HepG2 (cell line): Measurements from ENCODE around the gene MIDN. TPM values are rescaled to one million over a fixed set of nuclear protein-coding genes. Genes with fewer than 3 reads are reported as not detected.

Experiments
- BORCS8-MEF2B ChIP-seq: sonication (generic); formaldehyde crosslinking; IDR thresholded peaks from 2 replicates; pipeline ENCODE4 v1.8.0; 2022; ENCODE audit warnings: mild to moderate bottlenecking, missing genetic modification reagents
- CBX1 ChIP-seq: IDR thresholded peaks from one replicate; pipeline ENCODE4 v1.6.1; 2016; ENCODE audit warnings: antibody characterized with exemption, low read depth
- ELF3 ChIP-seq: IDR thresholded peaks from 2 replicates; pipeline ENCODE4 v1.6.1; 2016; ENCODE audit warnings: missing genetic modification reagents, missing compliant biosample characterization
- HNF1B ChIP-seq: sonication (generic); formaldehyde crosslinking; IDR thresholded peaks from 2 replicates; pipeline ENCODE4 v1.5.1; 2020; ENCODE audit warnings: mild to moderate bottlenecking, moderate library complexity, missing genetic modification reagents
- KDM2A ChIP-seq: sonication (generic); formaldehyde crosslinking; IDR thresholded peaks from 2 replicates; pipeline ENCODE4 v1.4.0; 2020; ENCODE audit warnings: low read depth, missing genetic modification reagents, borderline replicate concordance
- MAZ ChIP-seq, 2 experiments: sonication (generic) in 1 of 2; formaldehyde crosslinking in 1 of 2; IDR thresholded peaks; 2 replicates each; pipeline versions ENCODE4 v1.5.0 to v1.6.1; 2012 to 2020; ENCODE audit warnings: low read depth in 2 of 2, mild to moderate bottlenecking in 2 of 2, borderline replicate concordance in 1 of 2, improper control_type of control experiment in 1 of 2, low read length in 1 of 2, missing genetic modification reagents in 1 of 2, moderate library complexity in 1 of 2
- MXI1 ChIP-seq: IDR thresholded peaks from 3 replicates; pipeline ENCODE4 v1.6.1; 2012; ENCODE audit warnings: low read depth, low read length, inconsistent platforms, borderline replicate concordance
- NR2F2 ChIP-seq: IDR thresholded peaks from 2 replicates; pipeline ENCODE4 v1.6.1; 2012; ENCODE audit warnings: low read depth, inconsistent platforms, borderline replicate concordance
- POLR2G ChIP-seq: fragments of 200-400 bp; formaldehyde crosslinking; IDR thresholded peaks from 2 replicates; pipeline ENCODE4 v1.6.1; 2018; ENCODE audit warnings: mild to moderate bottlenecking, low read depth, low read length, moderate library complexity
- RXRB ChIP-seq: IDR thresholded peaks from 2 replicates; pipeline ENCODE4 v1.6.1; 2016; ENCODE audit warnings: borderline replicate concordance, missing genetic modification reagents, missing compliant biosample characterization
- SP5 ChIP-seq: IDR thresholded peaks from 2 replicates; pipeline ENCODE4 v1.6.1; 2016; ENCODE audit warnings: low read depth, borderline replicate concordance
- ZKSCAN5 ChIP-seq: sonication (generic); formaldehyde crosslinking; IDR thresholded peaks from 2 replicates; pipeline ENCODE4 v1.5.1; 2020; ENCODE audit warnings: mild to moderate bottlenecking, missing genetic modification reagents
- ZNF335 ChIP-seq: sonication (generic); formaldehyde crosslinking; IDR thresholded peaks from 2 replicates; pipeline ENCODE4 v1.4.0; 2020; ENCODE audit warnings: missing genetic modification reagents
- ZNF746 ChIP-seq: sonication (generic); formaldehyde crosslinking; IDR thresholded peaks from 2 replicates; pipeline ENCODE4 v1.8.0; 2022; ENCODE audit warnings: mild to moderate bottlenecking, missing genetic modification reagents
- ZNF772 ChIP-seq: sonication (generic); formaldehyde crosslinking; IDR thresholded peaks from 2 replicates; pipeline ENCODE4 v1.5.0; 2020; ENCODE audit warnings: mild to moderate bottlenecking, missing genetic modification reagents
- polyA plus RNA-seq, 8 experiments: library from polyadenylated mRNA; depleted of rRNA in 3 of 8; stranded (reverse) in 7 of 8; unstranded in 1 of 8; fragments of >200 nt; fragmentation: Illumina TruSeq in 4 of 8; extraction: Trizol in 4 of 8; gene quantifications; 2 replicates each; pipeline versions ENCODE4 v1.2.1 to v1.2.3, GENCODE V29; 2011 to 2016; ENCODE audit warnings: low read depth in 4 of 8, missing spikeins in 1 of 8, mixed read lengths in 1 of 8; ENCODE audit not compliant: insufficient read depth in 1 of 8
- total RNA-seq, 5 experiments: library from RNA; depleted of rRNA; stranded (reverse); fragments of >200 nt; fragmentation: Illumina TruSeq; extraction: Trizol; gene quantifications; 2 replicates each; pipeline ENCODE4 v1.2.3, GENCODE V29; 2016; ENCODE audit warnings: low read depth in 1 of 5

The MIDN gene
- total and polyA plus RNA-seq, 2 of the 13 experiments (the other 11 are each of a cell fraction or from before 2014, with no cell fraction given): 8.4 to 18.0 TPM

GRCh38 chr19:1279782-1280341 is 31.5 kb downstream of the MIDN start (continued):
- TF ChIP-seq MXI1 (peak; percentile 54; the same call in 1 of the 3 replicates), ZNF335 (CRISPR knock-in tag) (peak; percentile 77), HNF1B (CRISPR knock-in tag) (peak; percentile 79), POLR2G (peak; percentile 46; the same call in 1 of the 2 replicates), MAZ (IDR thresholded peaks at IDR 0.05; ENCODE audit: borderline replicate concordance, low read depth, low read length) (no peak; the same call in 1 of the 2 replicates), MAZ (CRISPR knock-in tag; IDR thresholded peaks at IDR 0.05; ENCODE audit: low read depth) (peak; percentile 58; the same call in 1 of the 2 replicates), ZNF746 (no peak), SP5 (no peak), NR2F2 (no peak), RXRB (peak; percentile 42; the same call in 1 of the 2 replicates), ELF3 (CRISPR knock-in tag) (0 out of 2 replicates have a peak, but pooled peaks have one; percentile 28), CBX1 (peak; percentile 23), ZNF772 (CRISPR knock-in tag) (peak; percentile 42; the same call in 1 of the 2 replicates), KDM2A (CRISPR knock-in tag) (peak; percentile 79; the same call in 1 of the 2 replicates), BORCS8-MEF2B (no peak), ZKSCAN5 (CRISPR knock-in tag) (no peak)
